ENCODE results near the gene MRPL24. TPM values are rescaled to one million over a fixed set of nuclear protein-coding genes. Genes with fewer than 3 reads are reported as not detected.

MRPL24 gene
- total and polyA plus RNA-seq, 2 donors from 2014 or later = 71.9 to 174 TPM

DNA sequence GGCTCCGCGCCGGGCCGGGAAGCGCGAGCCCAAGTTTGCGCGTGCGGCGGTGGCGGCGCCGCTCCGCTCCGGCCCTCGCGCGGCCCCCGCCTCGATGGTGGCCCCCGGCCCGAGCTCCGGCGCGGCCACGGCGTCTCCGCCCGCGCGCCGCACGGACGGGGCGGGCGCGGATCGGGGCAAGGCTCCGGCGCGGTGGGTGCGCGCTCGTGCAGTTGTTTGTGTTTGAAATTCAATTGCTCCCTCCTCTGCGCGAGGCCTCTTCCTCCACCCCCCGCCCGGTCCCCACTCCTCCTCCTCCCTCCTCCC is 10.5 kb upstream of the MRPL24 start, which contains the start of gene HDGF:
Gene HDGF (minus strand): TSS at position 225 of the 306 bp plus-strand sequence. CDS start 246 bp downstream, outside the sequence.
- H3K27me3 ChIP-seq (ENCODE audit: control insufficient read depth, insufficient read depth, low read length) = no peaks in the 10 kb centered on the region
- H3K27ac ChIP-seq (ENCODE audit: low read depth in 2 of 2, low read length in 2 of 2) = peak within 1 kb of the TSS; percentile 92 to 93
- H3K4me1 ChIP-seq (ENCODE audit: control insufficient read depth in 2 of 3, insufficient read depth in 2 of 3, low read depth in 1 of 3, low read length in 3 of 3) = peaks cover 5 to 35% (median 32%) of the 10 kb centered on the region in 3 donors
- peak within 1 kb of the TSS; percentile 53 to 99 (median 82) for H3K9ac ChIP-seq (ENCODE audit: low read length in 3 of 3)
- H3K4me3 ChIP-seq (ENCODE audit: low read length in 3 of 3) = peak within 1 kb of the TSS; percentile 84 to 97 (median 91)
- no peaks in the 10 kb centered on the region for H3K36me3 ChIP-seq (ENCODE audit: control insufficient read depth in 2 of 3, insufficient read depth in 3 of 3, low read length in 3 of 3)
- no peak for FAIRE-seq
- DNase-seq = no peak
- intact Hi-C loops (cut with DNase I) = no loop called here
- no peaks in the 10 kb centered on the region for H3K9me3 ChIP-seq (ENCODE audit: control insufficient read depth in 2 of 3, insufficient read depth in 1 of 3, low read length in 3 of 3)
- TF ChIP-seq, protein P1, sequence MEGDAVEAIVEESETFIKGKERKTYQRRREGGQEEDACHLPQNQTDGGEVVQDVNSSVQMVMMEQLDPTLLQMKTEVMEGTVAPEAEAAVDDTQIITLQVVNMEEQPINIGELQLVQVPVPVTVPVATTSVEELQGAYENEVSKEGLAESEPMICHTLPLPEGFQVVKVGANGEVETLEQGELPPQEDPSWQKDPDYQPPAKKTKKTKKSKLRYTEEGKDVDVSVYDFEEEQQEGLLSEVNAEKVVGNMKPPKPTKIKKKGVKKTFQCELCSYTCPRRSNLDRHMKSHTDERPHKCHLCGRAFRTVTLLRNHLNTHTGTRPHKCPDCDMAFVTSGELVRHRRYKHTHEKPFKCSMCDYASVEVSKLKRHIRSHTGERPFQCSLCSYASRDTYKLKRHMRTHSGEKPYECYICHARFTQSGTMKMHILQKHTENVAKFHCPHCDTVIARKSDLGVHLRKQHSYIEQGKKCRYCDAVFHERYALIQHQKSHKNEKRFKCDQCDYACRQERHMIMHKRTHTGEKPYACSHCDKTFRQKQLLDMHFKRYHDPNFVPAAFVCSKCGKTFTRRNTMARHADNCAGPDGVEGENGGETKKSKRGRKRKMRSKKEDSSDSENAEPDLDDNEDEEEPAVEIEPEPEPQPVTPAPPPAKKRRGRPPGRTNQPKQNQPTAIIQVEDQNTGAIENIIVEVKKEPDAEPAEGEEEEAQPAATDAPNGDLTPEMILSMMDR (IDR thresholded peaks at IDR 0.05; ENCODE audit: borderline replicate concordance, extremely low read depth, insufficient read depth) = no peak

GRCh38 chr1:156750711-156751450 is 10.0 kb upstream of the MRPL24 start:
- intact Hi-C loops (cut with DNase I) = no loop called here
- peaks cover 5 to 40% (median 37%) of the 10 kb centered on the region in 3 donors for H3K4me1 ChIP-seq (ENCODE audit: control insufficient read depth in 2 of 3, insufficient read depth in 2 of 3, low read depth in 1 of 3, low read length in 3 of 3)
- TF ChIP-seq, protein P1 (IDR thresholded peaks at IDR 0.05; ENCODE audit: borderline replicate concordance, extremely low read depth, insufficient read depth) = no peak

DNA sequence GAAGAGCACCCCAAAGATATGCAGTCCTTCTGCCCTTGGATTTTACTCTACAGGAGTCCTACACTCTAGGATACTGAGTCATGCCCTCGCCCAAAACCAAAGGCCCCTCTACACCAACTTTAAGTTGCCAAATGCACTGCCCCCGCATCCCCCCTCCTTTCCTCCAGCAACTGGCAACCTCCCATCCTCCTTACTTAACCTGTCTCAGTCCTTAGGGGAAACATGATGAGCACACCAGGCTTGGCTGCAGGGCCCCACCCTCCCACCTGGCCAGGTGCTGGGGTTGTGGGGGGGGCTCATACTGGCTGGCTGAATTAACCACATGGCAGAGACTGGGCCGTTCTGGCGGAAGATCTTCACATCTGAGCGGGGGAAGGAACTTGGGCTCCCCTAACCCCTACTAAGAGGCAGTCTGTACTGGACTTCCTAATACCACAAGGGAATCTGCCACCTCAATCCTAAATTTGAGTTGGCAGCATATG is 9.3 kb upstream of the MRPL24 start:
- no peaks in the 10 kb centered on the region for H3K36me3 ChIP-seq (ENCODE audit: control insufficient read depth in 2 of 3, insufficient read depth in 3 of 3, low read length in 3 of 3)
- intact Hi-C loops (cut with DNase I) = no loop called here
- peak in 2 of 5 donors; percentile 51 to 86 for DNase-seq
- FAIRE-seq = no peak
- TF ChIP-seq, protein P1 (IDR thresholded peaks at IDR 0.05; ENCODE audit: borderline replicate concordance, extremely low read depth, insufficient read depth) = no peak
- peak overlapping the region; percentile 92 to 93 for H3K27ac ChIP-seq (ENCODE audit: low read depth in 2 of 2, low read length in 2 of 2)
- peak overlapping the region; percentile 84 to 97 (median 91) for H3K4me3 ChIP-seq (ENCODE audit: low read length in 3 of 3)
- peak overlapping the region; percentile 44 to 99 (median 81) for H3K9ac ChIP-seq (ENCODE audit: low read length in 3 of 3)
- no peaks in the 10 kb centered on the region for H3K9me3 ChIP-seq (ENCODE audit: control insufficient read depth in 2 of 3, insufficient read depth in 1 of 3, low read length in 3 of 3)
- no peaks in the 10 kb centered on the region for H3K27me3 ChIP-seq (ENCODE audit: control insufficient read depth, insufficient read depth, low read length)
- peaks cover 5 to 45% (median 40%) of the 10 kb centered on the region in 3 donors for H3K4me1 ChIP-seq (ENCODE audit: control insufficient read depth in 2 of 3, insufficient read depth in 2 of 3, low read depth in 1 of 3, low read length in 3 of 3)

More at GRCh38 chr1:156750711-156751450, 10.0 kb upstream of the MRPL24 start:
- peak overlapping the region; percentile 84 to 97 (median 91) for H3K4me3 ChIP-seq (ENCODE audit: low read length in 3 of 3)
- no peaks in the 10 kb centered on the region for H3K9me3 ChIP-seq (ENCODE audit: control insufficient read depth in 2 of 3, insufficient read depth in 1 of 3, low read length in 3 of 3)
- no peaks in the 10 kb centered on the region for H3K36me3 ChIP-seq (ENCODE audit: control insufficient read depth in 2 of 3, insufficient read depth in 3 of 3, low read length in 3 of 3)
- H3K27me3 ChIP-seq (ENCODE audit: control insufficient read depth, insufficient read depth, low read length) = no peaks in the 10 kb centered on the region
- H3K27ac ChIP-seq (ENCODE audit: low read depth in 2 of 2, low read length in 2 of 2) = peak overlapping the region; percentile 92 to 93
- FAIRE-seq = no peak
- DNase-seq = peak in 4 of 5 donors; percentile 58 to 91 (median 77)
- H3K9ac ChIP-seq (ENCODE audit: low read length in 3 of 3) = peak overlapping the region; percentile 44 to 99 (median 81)

Measured in kidney (tissue), 14 donors.